Peyer's patch (tissue), 4 donors: ENCODE results near the gene TMEM132C.

Experiments used
- CTCF ChIP-seq, 6 experiments: fragments of 450-650 bp in 4 of 6; fragments of 200-600 bp in 2 of 6; sonication (generic) in 1 of 6; IDR thresholded peaks; one replicate each; pipeline ENCODE4 v1.5.1; 2017 to 2019; ENCODE audit warnings: antibody characterized with exemption in 6 of 6, mild to moderate bottlenecking in 3 of 6, moderate library complexity in 1 of 6
- POLR2A ChIP-seq, 2 donors: fragments of 450-650 bp; IDR thresholded peaks; one replicate each; pipeline ENCODE4 v1.5.1; 2017; ENCODE audit warnings: antibody characterized with exemption in 2 of 2, mild to moderate bottlenecking in 2 of 2, moderate library complexity in 2 of 2

GRCh38 chr12:128385736-128386135, 118.8 kb downstream of the TMEM132C start:
- TF ChIP-seq CTCF (IDR thresholded peaks at IDR 0.05) (no peak), POLR2A (IDR thresholded peaks at IDR 0.05) (no peak)
